Measurements from ENCODE around the gene KCNN3.

Gene KCNN3

DNA sequence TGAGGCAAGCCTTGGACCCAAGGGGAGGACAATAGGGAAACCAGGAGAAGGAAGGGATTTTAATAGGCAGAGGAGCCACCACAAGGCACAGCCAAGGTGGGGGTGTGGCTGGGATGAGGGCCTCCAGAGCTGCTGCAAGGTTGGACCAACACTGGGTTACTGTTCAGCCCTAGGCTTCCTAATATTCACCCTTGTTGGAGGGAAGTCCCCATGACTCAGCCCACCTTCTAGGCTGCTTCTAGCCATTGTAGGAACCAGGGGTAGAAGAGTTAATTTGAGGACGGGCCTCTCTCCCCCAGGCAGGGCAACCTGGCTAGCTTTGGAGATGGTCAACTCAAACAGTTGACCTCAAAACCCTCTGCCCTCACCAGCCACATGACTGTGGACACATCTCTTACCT lies 59.5 kb downstream of the KCNN3 start:
- DNase-seq: no peak

DNA sequence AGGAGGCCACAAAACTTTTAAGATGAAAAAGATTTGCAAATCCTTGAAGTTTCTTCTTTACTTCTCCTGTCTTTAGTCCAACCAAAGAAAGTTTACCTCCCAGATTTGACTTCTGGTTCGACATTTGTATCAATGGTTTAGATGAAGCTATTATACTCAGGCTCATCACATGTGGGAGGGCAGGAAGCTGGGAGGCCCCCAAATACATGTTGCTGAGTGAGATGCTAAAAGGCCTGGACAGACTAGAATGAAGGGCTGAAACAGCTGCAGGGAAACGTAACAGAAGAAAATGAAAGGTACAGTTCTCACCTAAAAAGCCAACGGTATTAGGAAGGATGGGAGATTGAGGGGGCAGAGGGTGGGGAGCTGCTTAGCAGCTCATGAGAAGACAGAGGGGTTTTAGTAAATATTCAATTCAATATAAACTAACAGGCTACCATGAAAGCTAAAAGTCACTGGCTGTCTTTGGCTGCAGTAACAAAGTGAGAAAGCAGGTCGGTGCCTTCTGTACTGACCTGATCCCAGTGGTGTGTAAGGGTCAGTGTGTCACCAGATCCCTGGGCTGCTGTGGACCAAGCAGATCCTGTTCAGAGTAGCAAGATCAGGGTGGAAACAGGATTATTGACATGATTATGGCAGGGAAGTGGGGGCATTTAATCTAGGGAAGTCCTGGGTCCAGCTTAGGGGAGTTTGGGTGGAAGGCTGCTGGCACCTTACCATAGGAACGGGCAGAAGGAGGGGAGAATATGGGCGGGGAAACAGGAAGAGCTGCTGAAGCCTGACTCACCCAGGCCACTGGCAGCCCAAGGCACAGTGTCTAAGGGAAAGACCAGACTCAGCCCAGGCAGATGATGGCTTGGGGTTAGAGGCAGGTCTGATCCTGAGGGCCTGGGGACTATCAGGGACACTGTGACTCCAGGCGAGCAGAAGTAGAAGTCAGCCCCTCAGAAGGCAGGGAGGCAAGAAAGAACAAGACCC lies 60.4 kb downstream of the KCNN3 start:
- no peak for DNase-seq

DNA sequence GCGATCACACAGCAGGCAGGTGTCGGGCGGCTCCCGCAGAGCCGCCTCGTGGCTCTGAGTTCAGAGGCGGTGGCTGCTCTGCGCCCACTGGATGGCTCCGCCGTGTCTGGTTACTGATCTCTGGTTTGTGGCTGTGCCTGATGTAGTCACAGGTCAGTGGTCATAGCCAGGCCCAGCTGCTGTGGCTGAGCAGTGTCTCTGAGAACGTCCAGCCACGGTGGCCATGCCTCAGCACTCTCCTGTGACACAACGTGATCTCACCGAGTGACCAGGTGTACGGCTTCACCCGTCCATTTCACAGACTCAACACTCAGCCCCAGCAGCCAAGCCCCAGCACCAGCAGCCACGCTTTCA lies 61.2 kb downstream of the KCNN3 start:
- no peak for DNase-seq

DNA sequence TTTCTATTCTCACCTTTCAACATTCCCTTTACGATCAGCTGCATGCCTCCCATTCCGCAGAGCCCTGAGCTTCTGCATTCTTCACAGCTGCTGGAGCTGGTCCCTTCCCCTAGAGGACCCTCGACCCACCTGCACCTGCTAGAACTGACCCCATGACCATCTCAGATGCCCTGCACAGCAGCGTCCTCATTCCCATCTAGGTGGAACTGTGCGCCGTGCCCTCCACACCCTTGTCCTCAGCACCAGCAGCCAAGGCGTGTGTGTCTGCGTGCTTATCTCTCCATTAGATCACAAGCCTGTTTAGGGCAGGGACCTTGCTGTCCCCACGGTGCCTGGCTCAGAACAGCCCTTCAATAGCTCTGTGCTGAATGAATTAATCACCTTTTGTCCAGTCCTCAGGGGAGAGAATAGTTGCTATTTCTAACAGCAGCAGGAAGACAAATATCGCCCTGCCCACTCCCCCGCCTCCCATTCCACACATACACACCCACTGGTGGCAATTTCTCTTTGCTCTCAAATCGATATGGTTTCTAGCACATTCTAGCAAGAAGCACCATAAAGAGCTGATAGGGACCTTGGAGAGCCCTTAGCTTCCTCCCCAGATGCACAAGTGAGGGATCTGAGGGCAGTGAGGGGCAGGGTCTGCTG lies 61.7 kb downstream of the KCNN3 start:
- no peak for DNase-seq

DNA sequence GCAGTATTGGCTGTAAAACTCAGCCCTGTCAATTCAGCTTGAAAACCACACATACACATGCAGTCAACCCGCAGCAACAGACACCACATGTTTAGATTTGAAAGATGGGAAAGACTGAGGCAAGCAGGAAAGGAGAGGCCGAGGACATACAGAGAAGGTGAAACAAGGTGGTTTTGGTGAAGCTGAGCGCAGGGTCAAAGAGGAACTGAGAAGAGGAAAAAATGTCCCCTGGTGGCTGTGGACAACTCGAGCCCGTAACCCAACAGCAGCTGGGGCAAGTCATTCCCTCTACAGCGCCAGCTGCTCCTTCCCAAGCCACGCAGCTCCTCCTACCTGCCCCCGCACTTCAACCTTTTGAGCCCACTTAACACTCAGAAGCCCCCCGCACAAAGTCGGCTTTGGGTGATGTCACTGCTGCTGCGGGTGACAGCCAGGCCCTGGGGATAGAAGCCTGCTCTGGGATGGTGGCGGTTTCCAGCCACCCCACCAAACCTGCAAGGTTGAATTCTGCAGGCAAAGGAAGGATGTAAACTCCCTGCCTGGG lies 63.0 kb downstream of the KCNN3 start:
- no peak for DNase-seq

DNA sequence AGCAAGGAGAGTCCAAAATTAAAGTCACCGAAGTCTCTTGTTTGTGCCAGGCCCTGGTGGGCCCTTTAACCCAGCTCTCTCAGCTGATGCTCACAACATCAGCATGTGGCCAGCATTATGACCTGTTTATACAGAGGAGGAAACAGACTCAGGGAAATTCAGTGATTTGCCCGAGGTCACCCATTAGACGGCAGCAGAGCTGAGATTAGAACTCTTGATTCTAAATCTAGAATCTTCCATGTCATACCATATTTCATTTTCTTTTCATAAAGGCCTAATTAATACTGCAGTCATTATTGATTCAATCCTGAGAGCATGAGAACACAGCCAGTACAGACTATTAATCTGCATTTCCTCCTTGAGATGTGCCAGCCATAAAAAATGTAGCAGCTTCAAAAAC lies 63.7 kb downstream of the KCNN3 start:
- no peak for DNase-seq

DNA sequence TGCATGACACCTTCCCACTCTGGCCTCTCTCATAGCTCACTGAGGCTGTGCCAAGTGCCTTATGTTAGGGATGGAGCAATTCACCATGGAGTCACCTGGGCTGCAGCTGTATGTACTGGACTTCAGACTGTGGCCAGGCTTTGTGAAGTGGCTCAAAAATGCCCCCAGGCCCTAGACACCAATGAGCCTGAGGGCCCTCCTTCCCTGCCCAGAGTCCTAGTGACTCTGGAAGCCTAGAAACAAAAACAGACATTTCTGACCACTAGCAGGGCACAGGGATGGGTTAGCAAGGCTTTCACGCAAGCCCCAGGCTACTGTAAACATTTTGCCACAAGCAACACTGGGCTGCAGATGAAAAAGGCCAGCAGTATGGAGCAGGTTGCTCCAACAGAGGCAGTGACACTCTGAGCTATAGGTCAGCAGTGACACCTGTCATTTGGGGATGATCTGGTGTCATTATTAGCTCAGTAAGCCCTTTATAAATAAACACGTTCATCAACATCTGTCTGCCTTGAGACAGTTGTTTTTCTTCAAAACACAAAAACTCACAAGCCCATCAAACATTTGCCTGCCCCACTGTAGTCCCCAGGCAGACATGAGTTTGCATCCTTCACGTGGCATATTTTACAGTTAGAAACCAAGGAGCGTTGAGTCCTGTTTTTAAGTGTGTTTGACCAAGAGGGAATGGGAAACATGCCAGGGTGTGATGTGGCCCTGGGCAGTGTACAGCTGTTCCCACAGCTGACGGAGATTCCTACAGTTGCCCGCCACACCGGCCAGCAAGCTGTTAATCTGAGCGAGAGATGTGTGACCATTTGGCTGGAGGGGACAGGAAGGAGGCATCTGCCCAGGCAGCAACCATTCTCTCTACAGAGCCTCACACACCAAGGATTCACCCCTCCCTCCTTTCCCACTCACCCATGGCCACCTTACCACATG lies 66.8 kb downstream of the KCNN3 start:
- no peak for DNase-seq

DNA sequence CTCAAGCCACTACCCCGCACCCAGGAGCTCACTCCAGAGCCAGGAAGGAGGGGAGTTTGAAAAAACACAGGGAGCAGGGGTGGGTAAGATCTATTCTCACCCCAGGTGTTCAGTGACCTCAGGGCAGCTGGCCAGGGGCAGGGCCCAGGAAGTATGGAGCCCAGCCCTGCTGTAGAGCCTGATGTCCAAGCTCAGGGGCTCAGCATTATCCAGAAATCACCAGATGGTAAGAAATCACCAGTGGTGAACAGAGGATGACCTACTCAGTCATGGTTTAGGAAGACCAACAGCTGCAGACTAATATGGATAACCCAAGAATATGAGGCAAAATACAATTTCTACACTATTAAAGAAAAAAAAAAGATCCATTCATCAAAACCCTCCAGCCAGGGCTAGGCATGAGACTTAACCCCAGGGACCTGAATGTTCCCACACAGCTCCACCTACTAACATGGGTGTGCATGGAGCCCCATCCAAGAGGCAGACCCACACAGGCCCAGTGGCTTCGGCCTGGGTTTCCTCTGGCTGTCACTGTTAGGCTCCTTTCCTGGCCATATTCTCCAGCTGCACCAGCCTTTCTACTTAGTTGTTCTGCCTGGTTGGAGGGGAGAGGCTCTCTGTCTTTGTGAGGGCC lies 67.6 kb downstream of the KCNN3 start:
- no peak for DNase-seq

DNA sequence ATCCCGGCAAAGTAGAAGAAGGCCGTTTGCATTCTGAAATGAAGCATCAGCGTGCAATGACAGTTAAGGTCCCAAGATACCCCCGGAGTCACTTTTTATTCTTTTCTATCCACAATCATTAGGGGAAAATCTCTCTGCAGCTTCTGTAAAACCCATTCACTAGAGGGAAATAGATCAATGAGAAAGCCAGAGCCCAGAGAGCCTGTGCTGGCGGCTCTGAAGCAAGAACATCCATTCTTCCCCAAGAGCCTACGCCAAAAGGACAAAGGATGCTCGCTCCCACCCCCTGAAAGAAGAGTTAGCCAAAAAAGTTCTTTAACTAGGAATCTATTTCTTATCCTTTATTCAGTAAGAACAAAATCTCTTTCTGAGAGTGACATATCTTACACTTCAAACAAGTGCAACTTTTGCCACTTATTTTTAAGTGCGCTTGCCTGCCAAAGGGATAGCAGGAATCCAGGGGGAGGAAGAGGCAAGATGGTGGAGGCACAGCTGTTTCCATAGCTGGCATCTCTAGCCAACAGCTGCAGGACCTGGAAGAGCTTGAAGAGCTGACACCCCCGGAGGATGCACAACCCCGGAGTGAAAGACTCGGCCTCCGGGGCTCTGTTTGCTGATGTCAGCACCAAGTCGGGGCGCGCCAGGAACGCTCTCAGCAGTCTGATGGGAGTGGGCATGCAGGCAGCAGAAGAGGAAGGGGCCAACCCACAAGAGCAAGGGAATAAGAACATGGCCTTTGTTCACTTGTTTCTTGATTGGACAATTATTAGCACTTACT lies 68.7 kb downstream of the KCNN3 start:
- no peak for DNase-seq

DNA sequence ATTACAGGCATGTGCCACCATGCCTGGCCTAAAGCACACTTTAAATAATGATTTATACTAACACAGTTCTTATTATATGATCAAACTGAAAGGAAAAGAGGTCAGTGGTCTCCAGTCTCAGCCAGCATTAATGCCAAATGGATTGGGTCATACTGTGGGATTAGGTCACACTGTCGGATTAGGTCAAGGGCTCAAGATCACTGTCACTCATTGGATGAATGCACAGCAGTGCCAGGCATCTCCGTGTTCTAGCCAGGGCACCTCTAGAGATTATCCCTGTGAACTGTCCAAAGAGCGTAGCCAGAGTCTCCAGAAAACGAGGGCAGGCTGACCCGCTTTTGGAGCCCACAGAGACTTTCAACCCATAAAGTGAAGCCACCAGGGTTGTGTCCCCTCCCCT lies 70.9 kb downstream of the KCNN3 start:
- DNase-seq: no peak

DNA sequence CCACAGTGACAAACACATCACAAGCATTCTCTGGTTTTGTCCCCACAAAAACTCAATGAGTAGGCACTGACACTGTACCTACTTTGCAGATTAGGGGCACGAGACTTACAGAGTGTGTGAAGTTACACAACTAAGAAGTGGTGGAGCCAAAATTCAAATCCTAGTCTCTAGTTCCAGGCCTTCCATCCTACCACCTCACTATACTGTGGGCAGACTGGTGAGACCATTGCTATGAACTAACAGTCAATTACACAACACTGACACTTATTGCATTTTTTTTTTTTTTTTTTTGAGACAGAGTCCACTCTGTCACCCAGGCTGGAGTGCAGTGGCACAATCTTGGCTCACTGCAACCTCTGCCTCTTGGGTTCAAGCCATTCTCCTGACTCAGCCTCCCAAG lies 71.4 kb downstream of the KCNN3 start:
- no peak for DNase-seq

DNA sequence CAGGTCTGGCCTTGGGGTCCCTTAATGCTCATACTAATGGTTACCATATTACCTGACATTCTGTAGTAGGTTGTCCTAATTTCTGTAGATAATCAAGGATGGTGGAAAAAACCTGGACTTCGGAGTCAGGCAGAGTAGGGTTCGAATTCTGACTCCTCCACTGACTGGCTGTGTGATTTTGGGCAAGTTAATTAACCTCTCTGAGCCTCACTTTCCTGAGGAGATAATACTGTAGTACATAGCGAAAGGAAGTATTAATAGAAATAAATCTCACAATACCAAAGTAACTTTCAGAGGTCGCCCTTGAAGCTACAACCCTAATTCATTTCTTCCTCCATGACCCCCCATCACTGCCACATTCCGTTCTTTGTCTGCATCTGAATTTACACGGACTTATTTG lies 72.9 kb downstream of the KCNN3 start:
- no peak for DNase-seq

DNA sequence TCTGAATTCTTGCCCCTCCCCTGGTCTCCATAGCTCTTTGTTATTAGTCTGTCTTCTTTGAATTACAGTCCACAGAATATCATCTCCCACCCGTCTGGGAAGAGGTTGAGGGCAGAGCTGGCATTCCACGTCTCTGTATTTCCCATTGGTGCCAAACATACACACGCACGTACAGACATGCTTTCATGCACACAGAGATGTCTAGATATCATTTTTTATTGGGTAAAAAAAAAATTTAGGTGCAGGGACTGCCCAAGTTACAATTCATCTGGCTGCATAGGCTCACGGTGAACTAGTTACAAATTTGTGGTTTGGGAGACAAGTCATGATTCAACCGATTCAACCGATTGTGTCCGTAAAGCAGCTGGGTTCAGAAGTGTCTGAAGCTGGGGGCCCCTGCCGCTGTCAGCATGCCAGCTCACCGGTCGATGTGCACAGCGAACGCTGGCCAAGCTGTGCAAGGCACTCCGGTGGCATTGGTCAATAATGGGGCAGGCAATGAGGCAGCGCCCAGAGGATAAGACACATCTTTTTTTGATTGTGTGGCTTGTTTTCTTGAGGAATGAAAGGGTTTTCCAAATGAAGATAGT lies 73.7 kb downstream of the KCNN3 start:
- no peak for DNase-seq

DNA sequence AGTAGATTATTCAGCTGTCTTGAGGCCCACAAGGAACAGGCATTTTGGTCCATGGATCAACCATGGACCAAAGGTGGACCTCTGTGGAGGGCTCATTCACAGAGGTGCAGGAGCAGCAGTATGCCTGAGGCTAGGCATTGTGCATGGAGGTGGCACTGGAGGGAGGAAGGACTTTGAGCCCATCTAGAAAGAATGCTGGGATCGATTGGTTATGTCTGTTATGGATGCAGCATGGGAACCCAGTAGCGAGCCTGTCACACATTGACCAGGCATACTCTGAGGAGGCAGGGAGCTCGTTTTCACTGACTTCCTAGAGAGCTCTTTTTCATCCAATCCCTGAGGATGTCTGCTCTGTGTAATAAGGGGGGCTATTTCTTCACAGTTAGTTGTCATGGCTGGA lies 75.5 kb downstream of the KCNN3 start:
- DNase-seq: no peak

DNA sequence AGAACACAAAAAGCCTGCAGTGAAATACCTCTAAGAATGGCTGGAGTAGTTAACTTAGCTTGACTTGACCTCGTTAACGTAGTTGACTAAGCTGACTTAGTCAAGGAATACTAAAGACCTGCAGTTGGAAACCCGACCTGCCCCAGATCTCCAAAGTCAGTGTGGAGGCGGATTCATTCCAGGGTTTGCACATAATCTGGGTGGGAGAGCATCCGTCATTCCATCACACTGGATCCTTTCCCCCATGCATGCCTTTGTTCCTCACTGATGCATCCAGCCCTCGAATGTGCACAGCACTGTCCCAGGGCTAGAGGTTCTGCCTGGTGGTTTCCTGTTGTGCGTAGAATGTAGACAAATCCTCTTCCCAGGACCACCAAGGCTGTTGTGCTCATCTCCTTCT lies 76.4 kb downstream of the KCNN3 start:
- DNase-seq: no peak

DNA sequence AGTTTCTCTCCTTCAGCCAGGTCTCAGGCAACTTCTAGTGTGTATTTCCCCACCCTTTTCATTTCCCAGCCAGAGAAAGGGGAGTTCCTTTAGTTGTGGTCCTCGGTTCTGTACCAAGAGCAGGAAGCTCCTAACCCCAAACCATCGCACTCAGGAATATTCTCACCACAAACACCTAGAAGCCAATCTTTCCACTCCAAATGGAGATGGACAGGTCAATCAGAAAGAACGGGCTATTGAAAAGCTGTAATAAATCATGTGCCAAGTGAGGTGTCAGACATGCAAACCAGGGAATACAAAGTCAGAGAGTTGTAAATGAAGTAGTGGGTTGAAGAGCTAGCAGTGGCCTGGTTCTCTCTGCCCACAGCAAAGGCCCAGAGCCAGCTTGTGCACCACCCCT lies 77.2 kb downstream of the KCNN3 start:
- no peak for DNase-seq

DNA sequence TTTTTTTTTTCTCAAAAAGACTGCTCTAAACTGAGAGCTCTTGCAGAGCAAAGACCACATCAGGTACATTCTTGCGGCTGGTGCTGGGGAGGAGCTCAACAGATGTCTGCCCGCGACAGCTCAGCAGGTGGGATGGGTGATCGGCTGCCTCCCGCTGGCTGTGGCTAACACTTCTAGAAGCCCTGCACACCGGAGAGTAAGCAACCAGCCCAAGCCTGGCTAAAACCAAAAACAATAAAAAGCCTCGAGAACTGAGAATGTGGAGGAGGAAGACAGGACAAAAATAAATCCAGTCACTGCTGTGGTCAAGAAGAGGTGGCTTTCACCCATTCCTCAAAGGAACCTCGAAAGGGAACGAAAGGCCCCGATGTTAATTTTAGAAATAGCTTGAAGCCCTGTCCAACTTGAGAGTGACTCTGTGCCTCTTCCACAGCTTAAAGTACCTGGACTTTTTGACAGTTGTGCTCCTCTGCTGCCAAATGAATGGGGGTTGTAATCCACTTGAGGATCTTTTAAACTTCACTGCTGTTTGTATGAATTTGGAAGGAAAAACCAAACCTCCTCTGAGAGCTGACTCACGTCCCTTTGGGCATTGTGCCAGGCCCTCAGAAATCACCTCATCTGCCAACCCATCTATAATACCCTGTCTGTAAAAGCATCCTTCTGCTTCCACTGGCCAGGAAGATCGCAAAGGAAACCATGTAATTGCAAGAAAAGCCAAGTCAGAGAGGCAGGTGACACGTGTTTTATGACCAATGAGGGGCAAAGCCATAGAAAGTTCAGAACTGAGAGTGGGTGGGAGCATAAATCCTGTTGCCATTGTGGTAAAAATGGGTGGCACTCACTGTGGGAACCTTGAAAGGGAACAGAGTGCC lies 78.6 kb downstream of the KCNN3 start:
- DNase-seq: peak; percentile 52

DNA sequence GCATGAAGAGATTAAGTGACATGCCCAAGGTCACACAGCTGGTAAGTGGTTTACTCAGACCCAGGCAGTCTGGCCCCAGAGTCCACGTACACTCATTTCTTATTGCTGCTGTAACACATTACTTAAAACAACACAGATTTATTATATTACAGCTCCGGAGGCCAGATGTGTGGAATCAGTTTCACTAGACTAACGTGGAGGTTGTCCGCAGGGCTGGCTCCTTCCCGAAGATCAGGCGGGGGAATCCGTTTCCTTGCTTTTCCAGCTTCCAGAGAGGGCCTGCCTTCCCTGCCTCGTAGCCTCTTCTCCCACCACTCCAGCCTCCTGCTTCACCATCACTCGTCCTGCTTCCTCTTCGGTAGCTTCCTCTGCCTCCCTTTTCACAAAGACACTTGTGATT lies 81.2 kb downstream of the KCNN3 start:
- DNase-seq: no peak

DNA sequence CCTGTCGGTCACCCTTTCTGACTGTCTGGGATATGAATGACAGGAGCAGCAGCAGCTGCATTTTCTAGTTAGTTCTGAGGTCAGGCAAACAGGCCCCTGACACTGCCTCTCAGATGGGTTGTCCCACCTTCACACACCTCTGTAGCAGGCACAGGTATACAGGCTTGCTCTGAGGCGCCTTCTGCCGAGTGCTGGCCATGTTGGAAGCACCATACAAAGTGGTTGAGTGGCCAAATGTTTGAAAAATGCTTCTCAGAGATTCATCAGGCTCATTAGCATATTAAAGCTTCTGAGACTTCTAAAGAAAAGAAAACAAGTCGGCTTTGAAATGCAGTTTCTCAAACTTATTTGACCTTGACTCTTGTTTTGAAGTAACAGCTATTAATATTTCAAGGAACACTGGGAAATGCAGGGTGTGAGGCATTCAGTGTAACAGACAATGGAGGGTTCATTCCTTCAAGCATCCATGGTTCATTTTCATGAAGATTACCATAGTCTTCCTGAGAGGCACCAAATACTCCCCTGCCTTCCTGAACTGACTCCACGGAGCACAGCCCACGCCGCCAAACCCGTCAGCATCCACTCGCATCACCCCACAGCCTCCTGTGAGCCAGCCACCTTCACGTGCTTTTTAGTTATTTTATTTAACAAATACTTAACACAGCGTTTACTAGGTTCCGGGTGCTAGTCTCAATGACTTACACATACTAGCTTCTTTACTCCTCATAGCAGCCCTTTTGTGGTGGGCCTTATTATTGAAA lies 81.8 kb downstream of the KCNN3 start:
- DNase-seq: no peak
